HG03460 (cell line): Measurements from ENCODE around the gene KRTAP10-10.
"Not testable (repeated sequence)": the region's sequence is repeated elsewhere in the genome, so short reads cannot be mapped to it uniquely, and the experiment has no call there.

Source experiments
- ATAC-seq: cut with Tn5 transposase; IDR thresholded peaks from one replicate; pipeline ENCODE4 v1.9.1; 2021; ENCODE audit not compliant: unreplicated experiment

Gene KRTAP10-10

GRCh38 chr21:44602463-44602850 lies 34.7 kb upstream of the KRTAP10-10 start:
- ATAC-seq = no peak

DNA sequence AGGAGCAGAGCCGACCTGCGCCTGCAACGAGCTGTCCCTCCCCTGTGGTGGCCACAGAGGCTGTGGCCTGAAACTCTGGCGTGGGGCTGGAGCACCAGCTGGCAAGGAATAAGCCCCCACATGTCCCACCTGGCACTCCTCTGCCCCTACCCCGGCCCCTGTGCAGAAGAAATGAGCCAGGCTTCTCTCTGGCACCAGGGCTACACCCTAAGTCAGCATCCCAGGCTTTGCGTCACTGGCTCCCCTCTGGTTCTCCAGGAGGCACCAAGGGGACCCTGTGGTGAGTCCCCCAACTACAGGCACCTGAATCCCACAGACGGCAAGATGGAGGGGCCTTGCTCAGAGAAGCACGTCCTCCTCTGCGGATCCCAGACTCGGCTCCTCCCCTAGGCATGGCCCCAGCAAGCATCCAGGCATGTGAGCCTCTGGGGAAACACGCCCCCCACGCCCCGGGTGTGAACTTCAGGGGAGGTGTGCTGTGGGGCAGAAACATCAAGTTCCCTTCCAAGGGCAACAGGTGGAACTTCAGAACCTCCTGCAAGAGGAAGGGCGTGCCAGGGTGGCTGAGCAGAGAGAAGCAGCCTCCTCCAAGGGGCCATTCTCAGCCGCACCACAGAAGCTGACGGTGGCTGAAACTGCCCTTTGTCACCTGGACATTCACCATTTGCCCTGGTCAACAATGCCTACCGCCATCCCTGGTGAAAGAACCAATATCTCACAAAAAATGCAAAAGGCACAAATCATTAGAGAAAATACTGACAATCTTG lies 33.9 kb upstream of the KRTAP10-10 start:
- ATAC-seq = no peak

GRCh38 chr21:44603911-44604310 lies 33.2 kb upstream of the KRTAP10-10 start:
- no peak for ATAC-seq

- ATAC-seq = no peak
These were observed 30.7 kb upstream of the KRTAP10-10 start for GRCh38 chr21:44606495-44606894.

DNA sequence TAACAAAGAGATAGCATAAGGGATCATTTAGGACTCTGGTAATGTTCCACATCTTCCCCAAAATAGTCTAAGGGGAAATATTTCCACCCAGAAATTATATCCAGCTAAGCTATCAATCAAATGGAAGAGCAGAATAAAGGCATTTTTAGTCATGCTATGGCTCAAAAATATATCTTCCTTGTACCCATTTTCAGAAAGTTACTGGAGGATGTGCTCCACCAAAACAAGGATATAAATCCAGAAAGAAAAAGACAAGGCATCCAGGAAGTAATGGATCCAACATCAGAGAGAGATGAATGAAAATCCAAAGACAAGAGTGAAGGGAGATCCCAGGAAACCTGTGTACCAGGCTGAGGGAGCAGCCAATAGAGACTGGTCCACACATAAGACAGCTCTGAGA lies 28.0 kb upstream of the KRTAP10-10 start:
- no peak for ATAC-seq

GRCh38 chr21:44610157-44610843 lies 26.9 kb upstream of the KRTAP10-10 start:
- not testable (repeated sequence) for ATAC-seq

- ATAC-seq = no peak
These were observed 25.6 kb upstream of the KRTAP10-10 start for GRCh38 chr21:44611551-44611950.

GRCh38 chr21:44612029-44612486 lies 25.1 kb upstream of the KRTAP10-10 start, which contains the start of gene KRTAP10-8:
Gene KRTAP10-8 (plus strand): TSS chr21:44612079. CDS start chr21:44612101, 22 bp downstream.
- ATAC-seq = no peak

DNA sequence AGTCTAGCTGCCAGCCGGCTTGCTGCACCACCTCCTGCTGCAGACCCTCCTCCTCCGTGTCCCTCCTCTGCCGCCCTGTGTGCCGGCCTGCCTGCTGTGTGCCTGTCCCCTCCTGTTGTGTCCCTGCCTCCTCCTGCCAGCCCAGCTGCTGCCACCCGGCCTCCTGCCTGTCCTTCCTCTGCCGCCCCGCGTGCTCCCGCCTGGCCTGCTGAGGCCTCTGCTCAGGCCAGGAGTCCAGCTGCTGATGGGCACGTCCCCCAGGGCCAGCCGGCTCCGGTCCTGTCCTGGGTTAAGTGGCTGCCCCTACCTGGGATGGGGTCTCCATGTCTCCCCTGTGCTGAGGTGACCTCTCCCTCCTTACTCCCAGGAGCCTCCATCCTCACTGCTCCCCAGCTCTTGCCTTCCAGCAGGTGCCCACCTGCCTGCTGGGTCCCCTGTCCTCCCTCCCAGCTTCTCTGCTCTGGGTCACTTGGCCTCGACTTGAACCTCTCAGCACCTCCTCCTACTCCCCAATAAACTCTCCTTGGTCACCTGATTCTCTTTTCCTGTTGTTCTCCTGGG lies 24.4 kb upstream of the KRTAP10-10 start:
- ATAC-seq = no peak

GRCh38 chr21:44613386-44614155 lies 23.6 kb upstream of the KRTAP10-10 start:
- ATAC-seq = no peak

DNA sequence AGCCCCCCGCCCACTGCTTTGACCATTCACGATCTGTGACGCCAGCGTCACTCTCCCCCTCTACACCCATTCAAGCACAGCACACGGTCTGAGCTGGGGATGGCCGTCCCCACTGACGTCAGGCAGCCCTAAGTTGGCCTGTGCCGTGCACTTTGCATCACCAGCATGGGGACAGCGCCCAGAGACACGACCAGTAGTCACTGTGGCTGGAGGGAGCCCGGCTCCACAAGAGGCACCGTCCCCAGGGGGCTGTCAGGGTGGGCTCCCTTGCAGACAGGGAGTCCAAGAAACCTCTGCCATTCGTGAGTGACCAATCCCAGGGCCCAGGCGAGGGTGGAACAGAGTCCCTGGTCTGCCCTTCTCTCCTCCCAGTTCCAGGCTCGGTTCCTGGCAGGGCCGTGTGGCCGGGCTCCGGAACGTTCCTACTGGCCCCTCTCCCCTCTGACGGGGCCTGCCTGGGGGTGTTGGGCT lies 23.0 kb upstream of the KRTAP10-10 start:
- no peak for ATAC-seq

- no peak for ATAC-seq
These were observed 22.2 kb upstream of the KRTAP10-10 start for GRCh38 chr21:44614961-44615391.

DNA sequence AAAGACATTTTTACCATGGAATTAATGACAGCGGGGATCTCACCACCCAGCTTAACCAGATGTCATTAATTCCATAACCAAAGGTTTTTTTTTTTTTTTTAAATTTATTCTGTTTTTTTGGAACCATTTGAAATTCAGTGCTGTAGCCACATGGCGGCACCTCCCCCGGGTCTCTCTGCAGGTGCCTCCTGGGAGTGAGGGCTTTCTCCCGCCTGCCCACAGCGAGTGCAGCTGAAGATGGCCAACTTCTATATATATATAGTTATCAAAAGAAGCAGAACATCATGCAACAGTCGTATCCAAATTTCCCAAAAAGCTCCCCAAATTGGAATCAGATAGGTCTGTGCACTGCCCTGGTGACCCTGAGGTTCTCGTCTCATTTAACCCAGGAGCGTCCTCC lies 21.7 kb upstream of the KRTAP10-10 start:
- ATAC-seq = no peak

DNA sequence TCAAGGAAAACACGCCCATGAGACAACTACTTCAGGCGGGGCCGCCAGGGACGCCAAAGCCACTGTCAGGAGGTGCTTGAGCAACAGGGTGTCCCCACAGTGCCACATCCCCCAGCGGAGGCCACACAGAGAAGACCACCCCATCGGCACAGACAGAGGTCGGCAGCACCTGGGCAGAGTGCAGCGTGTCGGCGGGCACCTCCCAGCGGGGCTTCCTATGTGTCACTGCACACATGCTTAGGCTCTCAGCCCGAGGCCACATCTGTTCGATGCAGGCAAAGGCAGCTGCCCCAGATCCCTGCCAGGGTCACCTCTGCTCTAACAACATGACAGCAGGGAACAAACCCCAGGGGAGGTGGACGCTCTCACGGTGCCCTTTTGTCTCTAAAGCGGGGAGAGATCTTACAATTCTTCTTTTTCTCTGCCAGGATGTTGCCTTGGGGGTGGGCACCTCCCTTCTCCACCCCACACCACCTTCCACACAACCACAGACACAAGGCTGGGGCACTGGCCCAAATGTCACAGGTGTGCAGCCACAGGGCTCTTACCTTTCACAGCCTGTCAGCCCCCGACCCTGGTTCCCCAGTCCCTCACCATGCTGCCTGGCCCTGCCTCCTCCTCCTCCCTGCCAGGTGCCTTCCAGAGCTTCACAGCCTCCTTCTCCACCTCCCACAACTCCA lies 21.1 kb upstream of the KRTAP10-10 start:
- no peak for ATAC-seq

GRCh38 chr21:44616591-44616926 lies 20.6 kb upstream of the KRTAP10-10 start:
- ATAC-seq = no peak

DNA sequence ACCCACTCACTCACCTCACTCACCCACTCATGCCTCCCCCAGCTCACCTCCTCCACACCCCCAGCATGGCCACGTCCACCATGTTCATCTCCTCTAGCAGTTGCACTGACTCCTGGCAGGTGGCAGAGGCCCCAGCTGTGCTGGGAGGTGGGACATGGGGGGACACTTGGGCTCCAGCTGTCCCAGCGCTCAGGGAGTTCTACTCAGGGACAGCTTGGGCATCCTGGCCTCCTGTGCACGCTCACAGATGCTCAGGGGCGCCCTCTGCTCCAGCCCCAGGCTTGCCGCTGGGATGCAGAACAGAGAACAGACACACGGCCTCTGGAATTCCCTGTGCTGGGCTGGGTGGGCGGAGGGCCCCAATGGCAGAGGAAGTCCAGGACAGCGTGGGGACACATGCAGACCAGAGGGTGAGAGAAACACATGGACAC lies 20.1 kb upstream of the KRTAP10-10 start:
- ATAC-seq = no peak

DNA sequence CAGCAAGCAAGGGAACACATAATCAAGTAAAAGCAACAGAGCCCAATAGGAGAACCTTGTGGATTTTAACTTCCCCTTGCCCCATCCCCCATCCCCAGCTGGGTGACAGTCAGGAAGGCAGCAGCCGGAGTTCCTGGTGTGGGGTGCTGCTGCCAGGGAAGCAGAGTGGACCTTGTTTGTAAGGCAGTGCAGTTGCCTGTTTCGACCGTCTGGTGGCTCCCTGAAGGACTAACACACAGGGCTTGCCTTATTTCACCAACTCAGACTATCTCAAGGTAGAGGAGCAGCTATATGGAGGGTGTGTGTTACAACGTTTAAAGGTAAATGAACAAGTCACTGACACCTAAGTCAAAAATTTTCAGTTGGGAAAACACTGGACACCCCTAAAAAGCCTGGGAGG lies 18.7 kb upstream of the KRTAP10-10 start:
- ATAC-seq = no peak

GRCh38 chr21:44618909-44619308 lies 18.2 kb upstream of the KRTAP10-10 start:
- ATAC-seq = no peak

GRCh38 chr21:44619886-44620285 lies 17.3 kb upstream of the KRTAP10-10 start:
- ATAC-seq = no peak

DNA sequence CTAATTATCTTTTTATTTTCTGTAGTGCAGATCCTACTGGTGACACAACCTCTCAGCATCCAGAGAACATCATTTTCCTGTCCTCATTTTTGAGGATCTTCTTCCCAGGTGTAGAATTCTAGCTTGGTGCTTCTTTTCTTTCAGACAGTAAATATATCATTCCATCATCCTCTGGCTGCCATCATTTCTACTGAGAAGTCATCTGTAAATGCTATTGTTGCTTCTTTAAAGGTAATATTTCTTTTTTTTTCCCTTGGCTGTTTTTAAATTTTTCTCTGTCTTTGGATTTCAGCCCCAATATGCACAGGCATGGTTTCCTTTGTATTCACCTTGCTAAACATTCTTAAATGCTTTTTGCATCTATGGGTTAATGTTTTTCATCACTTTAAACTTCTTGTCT lies 13.6 kb upstream of the KRTAP10-10 start:
- no peak for ATAC-seq

GRCh38 chr21:44625756-44626155 lies 11.4 kb upstream of the KRTAP10-10 start:
- ATAC-seq = no peak
